Mucosa of rectum (tissue), 2 donors: ENCODE results near the gene CEP128.

Source experiments
- H3K27ac ChIP-seq, 2 donors: one replicate each; pipeline ENCODE4 v1.7.0; 2013; ENCODE audit warnings: inconsistent platforms in 2 of 2, low read depth in 2 of 2, low read length in 2 of 2
- H3K27me3 ChIP-seq, 2 donors: one replicate each; pipeline ENCODE4 v1.7.0; 2013; ENCODE audit warnings: low read length in 2 of 2; ENCODE audit not compliant: control insufficient read depth in 2 of 2, insufficient read depth in 2 of 2
- H3K36me3 ChIP-seq, 2 donors: one replicate each; pipeline ENCODE4 v1.7.0; 2013; ENCODE audit warnings: low read length in 2 of 2; ENCODE audit not compliant: control insufficient read depth in 2 of 2, insufficient read depth in 2 of 2
- H3K4me1 ChIP-seq, 2 donors: one replicate each; pipeline ENCODE4 v1.7.0; 2013; ENCODE audit warnings: low read length in 2 of 2, mild to moderate bottlenecking in 1 of 2; ENCODE audit not compliant: control insufficient read depth in 2 of 2, insufficient read depth in 2 of 2
- H3K4me3 ChIP-seq, 2 donors: one replicate each; pipeline ENCODE4 v1.7.0; 2013; ENCODE audit warnings: low read length in 2 of 2
- H3K9ac ChIP-seq, 2 donors: one replicate each; pipeline ENCODE4 v1.7.0; 2013; ENCODE audit warnings: low read length in 2 of 2, low read depth in 1 of 2, mild to moderate bottlenecking in 1 of 2
- H3K9me3 ChIP-seq, 2 donors: one replicate each; pipeline ENCODE4 v1.7.0; 2013; ENCODE audit warnings: low read length in 2 of 2; ENCODE audit not compliant: control insufficient read depth in 2 of 2
- donor health status: healthy.
- donor health status: Normal muscosa, but diverticular disease.

Gene CEP128

GRCh38 chr14:80448267-80448666, 493.3 kb downstream of the CEP128 start:
- H3K9me3 ChIP-seq = peaks cover 0 to 2% of the 10 kb centered on the region in 2 donors
- H3K4me3 ChIP-seq = no peak overlapping the region
- no peaks in the 10 kb centered on the region for H3K36me3 ChIP-seq
- H3K9ac ChIP-seq = no peak overlapping the region
- H3K4me1 ChIP-seq = no peaks in the 10 kb centered on the region
- no peaks in the 10 kb centered on the region for H3K27me3 ChIP-seq
- H3K27ac ChIP-seq = no peak overlapping the region

- H3K27me3 ChIP-seq = no peaks in the 10 kb centered on the region
- peaks cover 0 to 2% of the 10 kb centered on the region in 2 donors for H3K9me3 ChIP-seq
- no peak overlapping the region for H3K27ac ChIP-seq
- no peaks in the 10 kb centered on the region for H3K36me3 ChIP-seq
- H3K4me3 ChIP-seq = no peak overlapping the region
- H3K9ac ChIP-seq = no peak overlapping the region
- no peaks in the 10 kb centered on the region for H3K4me1 ChIP-seq
Observed at GRCh38 chr14:80447392-80447791, 494.1 kb downstream of the CEP128 start.
